ENCODE data around the gene IL1RAPL1.

IL1RAPL1 gene

GRCh38 chrX:29662759-29663503 is 1075.7 kb downstream of the IL1RAPL1 start:
- no peak for DNase-seq

GRCh38 chrX:29665532-29665931 is 1078.3 kb downstream of the IL1RAPL1 start:
- DNase-seq = no peak

- no peak for DNase-seq
These were observed 1079.1 kb downstream of the IL1RAPL1 start for GRCh38 chrX:29666366-29666765.

GRCh38 chrX:29671421-29671820 is 1084.2 kb downstream of the IL1RAPL1 start:
- no peak for DNase-seq

GRCh38 chrX:29687687-29688086 is 1100.4 kb downstream of the IL1RAPL1 start:
- DNase-seq = no peak

- no peak for DNase-seq
These were observed 1102.8 kb downstream of the IL1RAPL1 start for GRCh38 chrX:29690061-29690460.

GRCh38 chrX:29691044-29691443 is 1103.8 kb downstream of the IL1RAPL1 start:
- DNase-seq = no peak

GRCh38 chrX:29693912-29694311 is 1106.7 kb downstream of the IL1RAPL1 start:
- DNase-seq = no peak

GRCh38 chrX:29699239-29699638 is 1112.0 kb downstream of the IL1RAPL1 start:
- DNase-seq = no peak

- DNase-seq = no peak
These were observed 1119.8 kb downstream of the IL1RAPL1 start for GRCh38 chrX:29707088-29707487.

GRCh38 chrX:29721152-29721551 is 1133.9 kb downstream of the IL1RAPL1 start:
- DNase-seq = no peak

- no peak for DNase-seq
These were observed 1137.1 kb downstream of the IL1RAPL1 start for GRCh38 chrX:29724316-29724715.

- no peak for DNase-seq
These were observed 1139.6 kb downstream of the IL1RAPL1 start for GRCh38 chrX:29726811-29727210.

- DNase-seq = no peak
These were observed 1141.4 kb downstream of the IL1RAPL1 start for GRCh38 chrX:29728639-29729038.

- no peak for DNase-seq
These were observed 1157.7 kb downstream of the IL1RAPL1 start for GRCh38 chrX:29744966-29745365.

- no peak for DNase-seq
These were observed 1159.1 kb downstream of the IL1RAPL1 start for GRCh38 chrX:29746326-29746725.

- DNase-seq = no peak
These were observed 1174.8 kb downstream of the IL1RAPL1 start for GRCh38 chrX:29762006-29762405.

GRCh38 chrX:29775890-29776289 is 1188.6 kb downstream of the IL1RAPL1 start:
- DNase-seq = no peak

GRCh38 chrX:29787656-29788055 is 1200.4 kb downstream of the IL1RAPL1 start:
- no peak for DNase-seq

- DNase-seq = no peak
These were observed 1201.9 kb downstream of the IL1RAPL1 start for GRCh38 chrX:29788991-29789699.

GRCh38 chrX:29792335-29792734 is 1205.1 kb downstream of the IL1RAPL1 start:
- DNase-seq = no peak

- DNase-seq = no peak
These were observed 1209.9 kb downstream of the IL1RAPL1 start for GRCh38 chrX:29797156-29797555.

GRCh38 chrX:29798469-29798868 is 1211.2 kb downstream of the IL1RAPL1 start:
- no peak for DNase-seq

GRCh38 chrX:29813174-29813573 is 1225.9 kb downstream of the IL1RAPL1 start:
- DNase-seq = no peak
